ENCODE results near the gene ZNF451.
A peak's percentile ranks its signal among the peaks of the same experiment; 100 is the strongest.

Gene ZNF451

DNA sequence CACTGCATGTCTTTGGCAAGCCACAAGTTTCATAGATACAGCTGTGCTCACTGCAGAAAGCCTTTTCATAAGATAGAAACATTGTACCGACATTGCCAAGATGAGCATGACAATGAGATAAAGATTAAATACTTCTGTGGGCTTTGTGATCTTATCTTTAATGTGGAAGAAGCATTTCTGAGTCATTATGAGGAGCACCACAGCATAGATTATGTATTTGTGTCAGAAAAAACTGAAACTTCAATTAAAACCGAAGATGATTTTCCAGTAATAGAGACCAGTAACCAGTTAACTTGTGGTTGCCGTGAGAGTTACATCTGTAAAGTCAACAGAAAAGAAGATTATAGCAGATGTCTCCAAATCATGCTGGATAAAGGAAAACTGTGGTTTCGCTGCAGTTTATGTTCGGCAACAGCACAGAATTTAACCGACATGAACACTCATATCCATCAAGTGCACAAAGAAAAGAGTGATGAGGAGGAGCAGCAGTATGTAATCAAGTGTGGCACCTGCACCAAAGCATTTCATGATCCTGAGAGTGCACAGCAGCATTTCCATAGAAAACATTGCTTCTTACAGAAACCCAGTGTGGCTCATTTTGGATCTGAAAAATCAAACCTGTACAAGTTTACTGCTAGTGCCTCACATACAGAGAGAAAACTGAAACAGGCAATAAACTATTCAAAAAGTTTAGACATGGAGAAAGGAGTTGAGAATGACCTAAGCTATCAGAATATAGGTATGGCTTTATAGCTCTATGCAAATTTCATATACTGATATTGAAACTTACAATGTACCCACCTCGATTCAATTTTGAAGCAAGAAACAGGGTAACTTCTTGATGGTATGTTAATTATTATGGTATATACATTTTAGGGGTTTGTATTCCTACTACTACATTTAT, 58.2 kb downstream of the ZNF451 start:
- DNase-seq (ENCODE audit: low read depth) = no peak

DNA sequence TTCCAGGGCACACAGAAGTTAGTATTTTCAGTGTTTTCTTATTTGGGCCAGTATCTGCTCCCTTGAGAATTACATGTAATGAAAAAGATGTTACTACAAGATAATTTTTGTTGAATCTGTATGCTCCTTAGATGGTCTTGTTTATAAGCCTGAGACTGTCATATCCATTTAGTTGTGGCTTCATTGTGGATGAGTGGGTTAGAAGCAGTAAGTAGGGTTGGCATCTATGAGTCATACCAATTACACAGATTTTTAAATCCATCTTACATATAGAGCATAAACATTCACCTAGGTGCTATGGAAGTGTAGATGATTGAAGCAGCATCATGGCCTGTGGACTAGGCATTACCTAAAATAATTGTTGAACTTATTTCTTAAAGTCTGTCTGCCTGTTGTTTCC, 68.7 kb downstream of the ZNF451 start:
- no peak for DNase-seq (ENCODE audit: low read depth)

DNA sequence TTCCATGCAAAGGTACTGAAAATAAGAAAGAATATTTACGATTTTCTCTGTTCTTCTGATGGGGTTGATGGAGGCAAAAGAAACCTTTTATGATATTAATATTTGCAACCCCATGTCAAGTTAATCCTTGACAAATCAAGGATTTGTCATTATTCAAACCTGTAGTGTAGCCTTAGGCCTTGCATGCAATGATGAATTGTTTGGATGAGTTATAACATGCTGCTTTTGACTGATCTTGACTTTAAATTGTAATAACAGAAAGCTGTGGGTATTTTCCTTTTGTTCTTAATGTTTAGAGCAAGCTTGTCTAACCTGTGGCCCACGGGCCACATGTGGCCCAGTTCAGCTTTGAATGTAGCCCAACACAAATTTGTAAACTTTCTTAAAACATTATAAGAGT, 69.1 kb downstream of the ZNF451 start:
- no peak for DNase-seq (ENCODE audit: low read depth)

DNA sequence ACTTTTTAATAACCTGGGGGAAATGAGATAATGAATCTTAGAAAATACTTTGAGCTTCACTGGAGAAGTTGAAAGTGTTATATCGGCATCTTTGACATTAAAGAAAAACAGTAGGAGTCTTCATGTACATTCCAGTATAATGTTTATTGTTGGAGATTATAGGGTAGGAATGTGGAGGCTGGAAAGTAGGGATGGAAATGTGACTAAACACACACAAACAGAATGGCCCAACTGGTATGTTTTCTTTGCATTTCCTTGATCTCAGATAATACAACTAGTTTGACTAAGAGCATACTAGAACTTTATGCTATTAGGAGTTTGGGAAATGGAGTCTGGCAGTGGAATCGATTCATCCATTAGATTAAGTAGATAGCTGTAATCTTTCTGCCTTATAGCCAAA, 72.0 kb downstream of the ZNF451 start:
- DNase-seq (ENCODE audit: low read depth) = no peak

DNA sequence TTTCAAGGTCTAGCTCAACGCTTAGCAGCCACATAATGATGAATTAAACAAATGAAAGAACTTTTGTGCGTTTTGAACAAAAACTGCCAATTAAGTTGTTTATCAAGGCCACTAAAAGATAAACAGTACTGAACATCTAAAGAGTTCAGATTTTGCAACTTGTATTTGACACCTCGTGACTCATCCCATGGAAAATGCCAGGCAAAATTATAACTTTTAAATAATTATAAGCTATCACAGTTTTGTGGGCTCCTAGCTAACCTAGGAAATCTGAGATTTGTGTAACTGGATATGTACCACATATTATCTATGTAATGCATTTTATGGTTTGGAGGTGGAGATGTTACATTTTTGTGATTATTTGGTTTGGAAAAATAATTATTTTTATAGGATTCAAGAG, 72.5 kb downstream of the ZNF451 start:
- DNase-seq (ENCODE audit: low read depth) = no peak

DNA sequence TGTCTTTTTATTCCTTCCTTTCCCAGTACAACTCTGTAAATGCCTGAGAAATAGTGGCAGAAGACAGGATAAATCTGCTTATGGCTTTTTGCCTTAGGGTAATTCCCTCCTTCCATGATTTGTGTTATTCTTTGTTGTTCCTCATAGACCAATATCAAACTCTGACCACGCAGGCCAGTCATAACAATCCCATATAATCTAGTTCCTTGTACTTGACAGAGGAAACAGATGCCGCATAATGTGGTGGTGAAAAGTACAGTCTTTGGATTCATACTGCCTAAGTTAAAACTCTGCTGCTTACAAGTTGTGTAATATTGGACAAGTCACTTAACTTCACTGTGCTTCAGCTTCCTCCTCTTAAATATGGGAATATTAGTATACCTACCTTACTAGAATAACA, 74.0 kb downstream of the ZNF451 start:
- DNase-seq (ENCODE audit: low read depth) = no peak

DNA sequence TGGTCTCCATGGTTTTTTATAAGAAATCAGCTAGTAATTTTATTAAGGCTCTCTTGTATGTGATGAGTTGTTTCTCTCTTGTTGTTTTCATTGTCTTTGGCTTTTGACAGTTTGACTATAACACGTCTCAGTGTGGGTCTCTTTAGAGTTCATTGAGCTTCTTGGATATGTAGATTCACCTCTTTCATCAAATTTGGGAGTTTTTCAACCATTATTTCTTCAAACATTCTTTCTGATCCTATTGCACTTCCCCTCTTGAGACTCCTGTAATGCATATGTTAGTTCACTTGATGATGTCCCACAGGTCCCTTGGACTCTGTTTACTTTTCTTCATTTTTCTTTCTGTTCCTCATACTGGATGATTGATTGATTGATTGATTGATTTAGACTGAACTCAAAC, 75.1 kb downstream of the ZNF451 start:
- no peak for DNase-seq (ENCODE audit: low read depth)

DNA sequence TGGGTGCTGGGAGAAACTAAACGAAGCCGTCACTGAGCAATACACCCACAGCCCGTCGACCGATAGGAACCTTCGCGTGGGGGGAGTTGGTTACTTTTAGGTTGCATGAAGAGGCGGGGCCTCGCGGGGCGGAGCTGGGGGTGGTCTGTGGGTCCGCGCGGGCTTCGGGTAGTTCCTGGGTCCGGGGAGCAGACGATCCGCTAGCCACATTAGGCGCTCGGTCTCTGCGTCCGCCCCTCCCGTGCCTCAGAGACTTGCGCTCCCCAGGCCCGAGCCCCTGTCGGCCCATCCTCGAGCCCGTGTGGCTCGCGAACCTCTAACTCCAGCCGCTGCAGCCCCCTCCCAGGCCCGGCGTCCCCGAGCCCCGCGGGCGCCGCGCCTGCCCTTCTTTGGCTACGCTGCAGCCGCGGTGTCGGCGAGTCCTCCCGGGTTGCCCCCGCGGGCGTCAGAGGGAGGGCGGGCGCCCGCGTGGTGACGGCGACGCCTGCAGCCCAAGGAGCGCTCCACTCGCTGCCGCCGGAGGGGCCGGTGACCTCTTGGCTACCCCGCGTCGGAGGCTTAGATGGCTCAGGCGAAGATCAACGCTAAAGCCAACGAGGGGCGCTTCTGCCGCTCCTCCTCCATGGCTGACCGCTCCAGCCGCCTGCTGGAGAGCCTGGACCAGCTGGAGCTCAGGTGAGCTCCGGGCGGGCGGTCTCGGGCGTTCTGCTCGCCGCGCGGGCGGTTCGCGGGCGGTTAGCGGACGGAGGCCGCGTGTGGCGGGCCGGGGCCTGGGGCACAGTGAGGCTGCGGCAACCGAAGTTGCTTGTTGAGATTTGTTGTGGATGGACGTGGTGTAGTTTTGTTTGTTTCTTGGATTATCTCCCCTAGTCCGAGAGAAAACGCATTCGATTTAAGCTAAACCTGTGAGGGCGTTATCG, 82.4 kb downstream of the ZNF451 start, which contains the start of gene BAG2:
BAG2 (plus strand) TSS at position 191 of the 920 bp plus-strand sequence; CDS start at position 563, 372 bp downstream.
- peak; percentile 71 for DNase-seq (ENCODE audit: low read depth)

DNA sequence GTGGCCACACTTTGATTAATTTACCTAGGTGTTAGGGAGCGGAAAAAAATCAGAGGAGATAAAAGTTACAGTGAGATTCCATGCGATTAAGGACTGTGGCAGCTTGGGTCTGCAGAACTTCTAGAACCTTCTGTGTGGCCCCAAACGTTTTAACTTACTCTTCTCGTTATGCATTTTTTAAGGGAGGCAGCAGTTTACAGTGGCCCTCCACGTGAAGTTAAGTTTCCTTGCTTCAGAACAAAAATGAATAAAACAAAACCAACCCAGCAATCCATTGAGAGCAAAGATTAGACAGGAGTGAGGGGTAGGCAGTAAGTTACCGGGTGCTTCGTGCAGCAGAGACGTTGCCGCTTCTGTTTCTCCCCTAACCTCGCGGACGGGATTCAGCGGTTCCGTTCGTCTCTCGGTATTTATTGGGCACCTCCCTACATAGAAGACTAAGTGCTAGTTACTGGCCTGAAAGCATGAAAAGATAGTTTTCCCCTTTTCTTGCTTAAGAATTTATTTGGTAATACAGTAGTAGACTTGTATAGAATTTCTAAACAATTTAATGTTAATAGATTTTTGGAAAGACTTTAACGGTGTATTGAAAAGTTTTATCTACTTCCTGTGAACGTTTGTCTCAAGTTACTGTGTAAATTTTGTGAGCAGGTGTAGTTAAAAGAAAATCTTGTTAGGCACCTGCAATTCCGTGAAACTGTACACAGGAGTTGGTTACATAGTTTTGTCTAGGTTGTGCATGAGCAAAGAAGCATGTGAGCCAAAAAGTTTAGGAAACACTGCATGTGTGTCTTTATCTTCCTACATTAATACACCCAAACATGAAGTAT, 83.3 kb downstream of the ZNF451 start:
- DNase-seq (ENCODE audit: low read depth) = no peak

DNA sequence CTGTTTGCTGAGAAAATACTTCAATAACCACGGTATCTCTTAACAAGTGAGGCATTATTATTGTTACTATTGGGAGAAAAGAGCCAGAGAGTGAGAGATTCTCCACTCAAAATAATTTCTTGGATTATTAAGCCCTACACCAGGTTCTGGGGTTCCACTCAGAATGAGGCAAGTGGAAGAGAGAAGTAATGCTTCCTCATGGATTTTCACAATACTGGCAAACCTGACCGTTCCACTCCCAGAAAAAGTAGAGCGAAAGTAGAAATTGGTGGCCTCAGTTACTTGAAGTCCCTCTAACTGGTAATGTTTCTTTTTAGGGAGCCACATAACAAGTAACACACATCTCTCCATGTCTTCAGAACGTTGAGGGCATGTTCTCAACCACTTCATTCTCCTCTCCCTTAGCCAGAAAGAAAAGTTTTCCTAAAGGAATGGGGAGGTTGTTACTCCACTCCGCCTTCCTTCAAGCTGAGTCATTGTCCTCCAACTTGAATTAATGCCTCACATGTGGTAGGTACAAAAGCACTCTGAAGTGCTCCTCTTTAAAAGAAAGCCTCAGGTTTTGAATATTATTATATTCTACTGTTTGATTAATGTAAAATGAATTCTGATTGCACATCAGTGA, 84.0 kb downstream of the ZNF451 start:
- no peak for DNase-seq (ENCODE audit: low read depth)

DNA sequence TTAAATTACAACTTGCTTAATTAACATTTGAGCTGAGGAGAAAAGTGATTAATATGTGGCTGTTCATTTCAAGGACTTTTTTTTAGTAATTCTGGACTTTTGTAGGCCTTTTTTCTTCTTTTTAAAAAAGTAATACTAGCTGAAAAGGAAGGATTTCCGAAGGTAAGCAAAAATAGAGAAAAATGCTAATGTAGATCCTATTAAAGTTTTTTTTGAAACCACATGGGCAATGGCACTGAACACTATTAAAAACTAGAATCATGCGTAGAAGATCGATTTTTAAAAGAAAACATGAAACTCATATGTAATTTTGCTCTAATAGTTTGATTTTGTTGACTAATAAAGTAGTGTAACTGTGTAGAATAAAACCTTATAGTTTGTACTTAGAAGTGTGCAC, 84.5 kb downstream of the ZNF451 start:
- no peak for DNase-seq (ENCODE audit: low read depth)

DNA sequence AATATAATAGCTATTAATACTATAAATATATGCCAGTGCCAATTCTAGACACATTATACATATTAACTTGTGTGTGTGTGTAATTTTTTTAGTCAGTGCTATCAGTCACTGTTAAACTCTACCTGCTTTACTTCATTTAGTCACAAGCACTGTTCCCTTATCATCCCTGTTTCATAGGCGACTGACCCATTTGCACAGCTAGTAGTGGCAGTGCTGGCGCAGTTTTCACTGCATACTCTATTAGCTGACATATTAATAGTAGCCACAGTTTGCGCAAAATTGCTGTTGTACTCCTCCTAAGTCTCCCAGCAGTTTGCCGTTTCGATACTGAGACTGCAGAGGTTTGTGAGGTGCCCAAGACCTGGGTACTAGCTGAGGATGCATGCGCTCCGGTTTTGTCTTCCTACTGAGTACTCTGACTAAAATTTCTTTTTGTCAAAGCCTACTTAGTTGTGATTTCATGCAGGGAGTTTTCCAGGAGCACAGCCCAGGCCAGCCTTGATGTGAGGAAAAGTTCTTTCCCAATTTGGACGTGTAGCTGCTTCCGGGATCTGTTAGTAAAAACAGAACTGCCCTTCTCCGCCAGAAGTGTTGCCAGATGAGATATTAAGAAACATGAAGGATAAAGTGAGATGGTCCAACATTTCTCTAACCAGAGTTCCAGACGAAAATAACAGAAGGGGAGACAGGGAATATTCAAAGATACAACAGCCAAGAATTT, 87.7 kb downstream of the ZNF451 start:
- no peak for DNase-seq (ENCODE audit: low read depth)

DNA sequence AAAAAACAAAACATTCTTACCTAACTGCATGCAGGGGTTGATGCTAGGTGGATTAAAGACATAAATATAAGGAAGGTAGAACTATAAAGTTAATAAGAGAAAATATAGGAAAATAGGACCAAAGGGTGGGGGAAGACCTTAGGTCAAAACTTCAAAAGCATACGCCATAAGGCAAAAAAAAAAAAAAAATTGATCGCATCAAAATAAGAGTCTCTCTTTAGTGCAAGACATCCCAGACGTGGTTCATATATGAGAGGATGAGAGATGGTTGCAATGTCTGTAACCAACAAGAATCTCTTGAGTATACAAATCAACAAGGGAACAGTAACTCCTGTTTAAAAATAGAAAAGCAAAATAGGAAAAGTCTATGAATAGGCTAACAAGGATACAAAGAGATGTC, 90.6 kb downstream of the ZNF451 start:
- no peak for DNase-seq (ENCODE audit: low read depth)

DNA sequence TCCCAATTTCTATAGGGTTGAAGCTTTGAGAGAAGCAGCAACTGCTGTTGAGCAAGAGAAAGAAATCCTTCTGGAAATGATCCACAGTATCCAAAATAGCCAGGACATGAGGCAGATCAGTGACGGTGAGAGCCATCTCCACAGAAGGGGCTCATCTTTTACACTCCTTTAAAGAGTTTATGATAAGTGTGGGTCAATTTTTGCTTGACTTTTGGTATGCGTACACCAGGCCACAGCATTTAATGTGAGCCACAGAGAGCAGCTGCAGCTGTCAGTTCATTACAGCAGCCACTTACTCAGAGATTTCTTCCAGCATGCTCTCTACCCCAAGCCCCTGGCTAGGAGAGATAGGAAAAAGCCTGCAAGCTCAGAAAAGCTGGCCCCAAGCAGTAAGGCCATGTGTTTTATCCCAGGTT, 92.0 kb downstream of the ZNF451 start:
- no peak for DNase-seq (ENCODE audit: low read depth)

DNA sequence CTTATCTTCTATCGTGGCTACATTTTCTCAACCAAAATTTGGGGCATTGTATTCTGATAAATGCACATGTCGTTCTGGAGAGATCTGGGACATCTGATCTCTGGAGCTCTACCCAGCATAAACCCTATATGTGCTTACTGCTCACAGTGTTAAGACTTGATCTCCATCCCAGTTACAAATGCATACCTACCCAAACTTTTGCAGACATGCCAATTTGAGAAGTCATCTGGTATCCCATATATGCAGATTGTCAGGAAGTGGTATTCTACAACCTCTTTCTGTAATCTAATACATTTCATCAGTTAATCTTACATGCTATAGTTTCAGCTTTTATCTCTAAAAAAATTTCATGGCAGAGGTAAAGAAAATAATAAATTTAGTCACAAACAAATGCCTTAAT, 93.3 kb downstream of the ZNF451 start:
- DNase-seq (ENCODE audit: low read depth) = no peak

DNA sequence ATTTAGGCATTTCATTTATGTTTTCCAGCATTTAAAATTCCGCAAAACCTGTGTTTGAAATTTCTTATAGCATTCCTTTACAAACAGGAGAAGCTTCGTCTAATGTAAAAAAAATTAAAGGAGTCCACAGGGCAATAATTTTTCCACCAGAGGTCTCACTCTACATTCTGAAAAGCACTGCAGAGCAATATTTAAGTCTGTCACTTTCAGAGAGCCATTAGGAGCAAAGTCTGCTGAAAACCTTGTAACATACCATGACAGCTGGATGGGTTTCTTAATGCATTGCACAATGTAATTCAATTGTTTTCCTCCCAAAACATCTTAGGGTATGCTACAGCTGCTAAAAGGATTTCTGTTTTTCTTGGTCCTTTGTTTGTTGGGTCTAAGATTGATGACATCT, 100.2 kb downstream of the ZNF451 start:
- DNase-seq (ENCODE audit: low read depth) = no peak

DNA sequence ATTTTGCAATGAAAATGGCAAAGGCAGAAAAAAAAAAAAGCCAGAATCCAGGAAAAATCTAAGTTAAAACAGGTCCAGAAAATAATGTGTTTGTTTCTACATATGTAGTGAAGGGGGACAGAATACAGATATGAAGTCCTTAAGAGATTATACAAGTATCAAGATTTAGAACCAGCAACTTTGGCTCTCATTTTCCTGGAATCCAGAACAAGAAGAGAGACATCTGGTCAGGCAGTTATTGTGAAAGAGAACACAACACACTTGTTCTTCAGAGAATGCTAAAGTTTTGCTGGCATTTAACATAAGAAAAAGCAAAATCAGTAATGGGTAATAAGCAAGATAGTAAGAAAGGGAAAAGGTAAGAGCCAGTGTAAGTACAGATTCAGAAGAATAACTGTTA, 103.2 kb downstream of the ZNF451 start:
- DNase-seq (ENCODE audit: low read depth) = no peak

DNA sequence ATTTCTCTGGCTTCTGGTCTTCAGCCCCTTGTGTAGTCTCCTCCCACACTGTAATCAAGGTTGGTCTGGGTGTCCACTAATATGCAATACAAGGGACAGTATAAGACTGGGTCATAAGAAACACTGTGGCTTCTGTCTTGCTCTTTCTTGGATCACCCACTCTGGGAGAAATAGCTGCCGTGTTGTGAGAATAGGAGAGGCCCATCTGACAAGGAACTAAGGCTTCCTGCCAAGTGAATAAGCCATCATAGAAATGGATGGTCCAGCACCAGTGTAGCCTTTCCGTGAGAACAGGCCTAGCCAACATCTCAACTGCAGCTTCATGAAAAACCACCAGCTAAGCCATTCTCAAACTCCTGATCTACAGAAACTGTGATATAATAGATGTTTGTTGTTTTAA, 105.5 kb downstream of the ZNF451 start:
- no peak for DNase-seq (ENCODE audit: low read depth)

DNA sequence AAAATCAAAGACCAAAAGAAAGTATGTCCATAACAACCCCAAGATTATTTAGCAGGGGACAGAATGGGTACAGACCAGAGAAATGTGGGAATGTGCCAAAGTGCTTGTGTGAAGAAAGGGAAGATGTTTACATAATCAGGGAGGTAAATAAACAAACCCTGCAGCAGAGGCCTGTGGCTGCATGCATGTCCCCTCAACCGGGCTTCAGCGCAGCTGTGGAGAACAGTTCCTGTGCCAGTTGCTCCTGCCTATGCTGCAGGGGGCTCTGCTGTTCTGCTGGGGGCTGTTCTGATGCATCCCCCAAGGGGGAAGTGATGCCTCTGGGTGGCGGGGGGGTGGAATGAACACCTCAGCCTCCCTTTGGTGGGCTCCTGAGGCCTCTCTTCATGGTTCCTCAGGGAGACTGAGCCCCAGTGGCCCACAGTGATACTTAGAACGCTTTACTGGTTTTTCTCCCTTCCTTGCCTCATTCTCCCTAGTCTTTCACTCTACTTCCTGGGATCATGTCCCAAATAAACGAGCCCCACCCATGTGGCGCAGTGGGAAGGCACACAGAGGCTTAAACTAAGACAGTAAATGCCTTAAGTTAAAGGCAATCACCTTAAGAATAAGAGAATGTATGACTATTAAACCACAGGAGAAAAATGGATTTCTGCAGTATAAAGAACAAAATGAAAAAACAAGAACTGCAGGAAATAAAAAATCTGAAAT, 109.1 kb downstream of the ZNF451 start:
- no peak for DNase-seq (ENCODE audit: low read depth)

DNA sequence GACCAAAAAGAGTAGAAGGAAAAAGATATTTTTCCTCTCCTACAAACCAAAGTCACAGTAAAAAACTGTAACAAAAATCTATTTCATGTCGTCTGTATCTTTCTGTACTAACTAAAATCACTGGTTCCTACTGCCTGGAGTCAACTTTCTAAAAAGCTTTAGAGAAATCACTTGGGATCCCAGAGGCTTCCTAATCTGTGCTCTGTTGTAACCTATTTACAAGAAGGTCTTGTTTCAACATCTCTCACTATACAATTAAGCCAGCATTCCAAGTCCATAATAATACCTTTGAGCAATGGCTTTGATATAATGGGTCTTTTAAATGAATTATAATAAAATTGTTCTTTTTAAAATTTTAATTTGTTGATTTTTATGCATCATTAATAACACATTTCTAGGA, 111.7 kb downstream of the ZNF451 start:
- no peak for DNase-seq (ENCODE audit: low read depth)

Measured in stimulated activated CD8-positive, alpha-beta memory T cell treated with anti-CD3 and anti-CD28 coated beads, Interleukin-15, amount 100 ng/mL, for 24 hours (primary cell).